Thyroid gland (tissue), 4 donors: Measurements from ENCODE around the gene EFNA3. TPM values are rescaled to one million over a fixed set of nuclear protein-coding genes. Genes with fewer than 3 reads are reported as not detected.
"Not testable (repeated sequence)": the region's sequence is repeated elsewhere in the genome, so short reads cannot be mapped to it uniquely, and the experiment has no call there.

Experiments used
- DNase-seq, 2 donors: peaks; one replicate each; pipeline ENCODE4 v3.0.0-alpha.2; 2019
- H3K27ac ChIP-seq, 3 donors: fragments of 200-600 bp; sonication (generic); 1 replicate in 2 of 3; 2 replicates in 1 of 3; pipeline ENCODE4 v1.5.1; 2016 to 2019; ENCODE audit warnings: mild to moderate bottlenecking in 1 of 3, moderate library complexity in 1 of 3
- H3K27me3 ChIP-seq: fragments of 200-600 bp; sonication (generic); one replicate; pipeline ENCODE4 v1.5.1; 2019
- H3K36me3 ChIP-seq, 2 donors: fragments of 200-600 bp; sonication (generic); one replicate each; pipeline ENCODE4 v1.5.1; 2016 to 2019
- H3K4me1 ChIP-seq, 2 donors: fragments of 200-600 bp; sonication (generic); one replicate each; pipeline ENCODE4 v1.5.1; 2017 to 2019
- H3K4me3 ChIP-seq, 3 donors: fragments of 200-600 bp; sonication (generic); replicated peaks in 1 of 3; 1 replicate in 2 of 3; 2 replicates in 1 of 3; pipeline ENCODE4 v1.5.1; 2016; ENCODE audit warnings: mild to moderate bottlenecking in 1 of 3
- H3K9me3 ChIP-seq: fragments of 200-600 bp; sonication (generic); one replicate; pipeline ENCODE4 v1.5.1; 2017
- POLR2A ChIP-seq, 2 donors: fragments of 450-650 bp; IDR thresholded peaks; one replicate each; pipeline ENCODE4 v1.6.1; 2017; ENCODE audit warnings: antibody characterized with exemption in 2 of 2, mild to moderate bottlenecking in 2 of 2, moderate library complexity in 1 of 2
- WGBS, 2 donors: methylation state at CpG; one replicate each; pipeline ENCODE4 v1.1.5; 2017; 5-methylcytosine and 5-hydroxymethylcytosine counted together
- intact Hi-C: fragments of 100-400 bp; cut with DNase I; formaldehyde crosslinking; loops from one replicate; pipeline ENCODE4 v1.15.1; 2023
- total RNA-seq, 4 donors: library from RNA; depleted of rRNA; stranded (reverse); fragments of >200 nt; gene quantifications; one replicate each; pipeline ENCODE4 v1.2.3, GENCODE V29; 2016
- TF ChIP-seq, protein P1 (sequence below), 6 experiments: fragments of 200-600 bp in 3 of 6; fragments of 450-650 bp in 3 of 6; sonication (generic) in 3 of 6; IDR thresholded peaks; one replicate each; pipeline ENCODE4 v1.5.1; 2016 to 2019; ENCODE audit warnings: antibody characterized with exemption in 6 of 6, mild to moderate bottlenecking in 2 of 6, inconsistent platforms in 1 of 6, moderate library complexity in 1 of 6

The EFNA3 gene
- total RNA-seq, 4 donors from 2014 or later, result 1.2 to 2.9 (median 2.0) TPM

GRCh38 chr1:155117610-155118009 lies 39.0 kb downstream of the EFNA3 start:
- TF ChIP-seq, protein P1, sequence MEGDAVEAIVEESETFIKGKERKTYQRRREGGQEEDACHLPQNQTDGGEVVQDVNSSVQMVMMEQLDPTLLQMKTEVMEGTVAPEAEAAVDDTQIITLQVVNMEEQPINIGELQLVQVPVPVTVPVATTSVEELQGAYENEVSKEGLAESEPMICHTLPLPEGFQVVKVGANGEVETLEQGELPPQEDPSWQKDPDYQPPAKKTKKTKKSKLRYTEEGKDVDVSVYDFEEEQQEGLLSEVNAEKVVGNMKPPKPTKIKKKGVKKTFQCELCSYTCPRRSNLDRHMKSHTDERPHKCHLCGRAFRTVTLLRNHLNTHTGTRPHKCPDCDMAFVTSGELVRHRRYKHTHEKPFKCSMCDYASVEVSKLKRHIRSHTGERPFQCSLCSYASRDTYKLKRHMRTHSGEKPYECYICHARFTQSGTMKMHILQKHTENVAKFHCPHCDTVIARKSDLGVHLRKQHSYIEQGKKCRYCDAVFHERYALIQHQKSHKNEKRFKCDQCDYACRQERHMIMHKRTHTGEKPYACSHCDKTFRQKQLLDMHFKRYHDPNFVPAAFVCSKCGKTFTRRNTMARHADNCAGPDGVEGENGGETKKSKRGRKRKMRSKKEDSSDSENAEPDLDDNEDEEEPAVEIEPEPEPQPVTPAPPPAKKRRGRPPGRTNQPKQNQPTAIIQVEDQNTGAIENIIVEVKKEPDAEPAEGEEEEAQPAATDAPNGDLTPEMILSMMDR (IDR thresholded peaks at IDR 0.05), result no peak
- no peak for TF ChIP-seq POLR2A (IDR thresholded peaks at IDR 0.05)
- no peak overlapping the region for H3K27ac ChIP-seq
- no peaks in the 10 kb centered on the region for H3K36me3 ChIP-seq
- intact Hi-C loops, result no loop called here
- H3K4me3 ChIP-seq, result no peak overlapping the region
- no peak for DNase-seq
- H3K4me1 ChIP-seq, result no peaks in the 10 kb centered on the region
- no peaks in the 10 kb centered on the region for H3K27me3 ChIP-seq
- H3K9me3 ChIP-seq, result no peaks in the 10 kb centered on the region
- 52 to 67% methylated on average over 4 of the region's 4 CpGs for WGBS, 2 donors

GRCh38 chr1:155118090-155118489 lies 39.5 kb downstream of the EFNA3 start:
- H3K4me3 ChIP-seq, H3K4me1 ChIP-seq, intact Hi-C loops, DNase-seq, H3K36me3 ChIP-seq, H3K9me3 ChIP-seq, H3K27me3 ChIP-seq, H3K27ac ChIP-seq: not testable (repeated sequence)
- 86 to 87% methylated on average over 7 of the region's 7 CpGs for WGBS, 2 donors

GRCh38 chr1:155120253-155120652 lies 41.6 kb downstream of the EFNA3 start:
- Histone ChIP-seq H3K27ac (no peak overlapping the region), H3K4me1 (peaks cover 0 to under 1% of the 10 kb centered on the region in 2 donors), H3K9me3 (no peaks in the 10 kb centered on the region), H3K36me3 (no peaks in the 10 kb centered on the region), H3K27me3 (no peaks in the 10 kb centered on the region), H3K4me3 (no peak overlapping the region)
- no peak for DNase-seq
- intact Hi-C loops, result no loop called here
- WGBS, 2 donors, result 73 to 83% methylated on average over 6 of the region's 6 CpGs
- TF ChIP-seq, protein P1 (IDR thresholded peaks at IDR 0.05), result no peak
- TF ChIP-seq POLR2A (IDR thresholded peaks at IDR 0.05), result no peak

DNA sequence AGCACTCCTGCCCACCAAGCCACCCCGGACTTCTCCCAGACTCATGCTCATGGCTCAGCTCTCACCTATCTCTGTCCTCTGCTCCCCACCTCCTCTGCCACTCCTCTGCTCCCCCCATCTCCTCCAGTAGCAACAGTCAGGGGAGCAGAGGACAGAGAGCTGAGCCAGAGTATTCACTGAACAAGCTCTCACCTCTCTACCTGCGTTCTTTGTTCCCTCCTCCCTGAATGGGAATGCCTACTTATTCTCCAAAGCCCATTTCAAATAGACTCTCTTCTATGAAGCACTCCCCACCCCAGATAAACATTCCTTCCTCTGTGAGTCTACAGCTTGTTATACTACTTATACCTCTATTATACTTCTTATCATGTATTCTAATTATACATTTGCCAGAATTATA lies 42.6 kb downstream of the EFNA3 start:
- Histone ChIP-seq H3K4me3 (no peak overlapping the region), H3K36me3 (no peaks in the 10 kb centered on the region), H3K4me1 (peaks cover 8 to 10% of the 10 kb centered on the region in 2 donors), H3K9me3 (no peaks in the 10 kb centered on the region), H3K27me3 (no peaks in the 10 kb centered on the region), H3K27ac (no peak overlapping the region)
- intact Hi-C loops, result no loop called here
- DNase-seq, result no peak
- 56 to 70% methylated on average over 2 of the region's 2 CpGs for WGBS, 2 donors
- TF ChIP-seq POLR2A (IDR thresholded peaks at IDR 0.05), result no peak
- TF ChIP-seq, protein P1 (IDR thresholded peaks at IDR 0.05), result no peak

- no peaks in the 10 kb centered on the region for H3K36me3 ChIP-seq
- intact Hi-C loops, result no loop called here
- no peaks in the 10 kb centered on the region for H3K9me3 ChIP-seq
- 94 to 96% methylated on average over 2 of the region's 2 CpGs for WGBS, 2 donors
- H3K27me3 ChIP-seq, result no peaks in the 10 kb centered on the region
- TF ChIP-seq, protein P1 (IDR thresholded peaks at IDR 0.05), result no peak
- no peak for TF ChIP-seq POLR2A (IDR thresholded peaks at IDR 0.05)
- no peak overlapping the region for H3K27ac ChIP-seq
- peaks cover 16 to 19% of the 10 kb centered on the region in 2 donors for H3K4me1 ChIP-seq
- DNase-seq, result no peak
- no peak overlapping the region for H3K4me3 ChIP-seq
These were observed 43.7 kb downstream of the EFNA3 start for GRCh38 chr1:155122308-155122707.

- Histone ChIP-seq H3K36me3 (no peaks in the 10 kb centered on the region), H3K9me3 (no peaks in the 10 kb centered on the region), H3K27me3 (no peaks in the 10 kb centered on the region), H3K4me3 (no peak overlapping the region), H3K27ac (no peak overlapping the region), H3K4me1 (peaks cover 16 to 21% of the 10 kb centered on the region in 2 donors)
- TF ChIP-seq, protein P1 (IDR thresholded peaks at IDR 0.05), result no peak
- no peak for TF ChIP-seq POLR2A (IDR thresholded peaks at IDR 0.05)
- no peak for DNase-seq
- WGBS, 2 donors, result 72 to 82% methylated on average over 4 of the region's 4 CpGs
- intact Hi-C loops, result no loop called here
These were observed 45.2 kb downstream of the EFNA3 start for GRCh38 chr1:155123801-155124200.
